ENCODE measurements around the gene TJP1. TPM values are rescaled to one million over a fixed set of nuclear protein-coding genes. Genes with fewer than 3 reads are reported as not detected.

Gene TJP1
- total and polyA plus RNA-seq, 9 of the 15 experiments (the other 6 are each of a cell fraction or from before 2014, with no cell fraction given): 9.1 to 39.3 (median 28.0) TPM

DNA sequence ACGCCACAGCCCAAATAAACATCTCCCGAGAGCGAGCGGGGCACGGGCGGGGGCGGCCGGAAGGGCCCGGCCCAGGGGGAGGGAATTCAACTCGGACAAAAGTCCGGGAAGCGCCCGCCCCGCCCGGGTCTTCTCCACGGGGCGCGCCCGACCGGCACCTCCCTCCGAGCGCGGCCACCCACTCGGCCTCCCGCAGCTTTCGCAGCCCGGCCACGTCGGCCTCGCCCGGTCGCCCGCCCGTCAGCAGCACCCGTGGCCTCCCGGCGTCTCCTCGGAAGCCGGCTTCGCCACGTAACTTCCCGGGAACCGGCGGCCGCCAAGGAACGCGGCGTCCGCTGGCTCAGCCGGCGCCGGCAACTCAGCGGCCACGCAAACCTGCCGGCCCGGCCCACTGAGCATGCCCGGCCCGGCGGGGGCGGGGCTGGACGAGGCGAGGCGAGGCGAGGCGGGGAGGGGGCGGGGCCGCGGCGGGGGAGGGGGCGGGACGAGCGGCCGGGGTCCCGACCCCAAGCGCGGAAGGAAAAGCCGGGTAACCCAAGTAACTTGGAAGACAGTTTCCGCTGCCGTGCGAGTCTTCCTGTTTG, at the start of gene TJP1 (continued):
- TF ChIP-seq, protein P1, sequence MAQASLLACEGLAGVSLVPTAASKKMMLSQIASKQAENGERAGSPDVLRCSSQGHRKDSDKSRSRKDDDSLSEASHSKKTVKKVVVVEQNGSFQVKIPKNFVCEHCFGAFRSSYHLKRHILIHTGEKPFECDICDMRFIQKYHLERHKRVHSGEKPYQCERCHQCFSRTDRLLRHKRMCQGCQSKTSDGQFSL (CRISPR knock-in tag; IDR thresholded peaks at IDR 0.05): no peak
- TF ChIP-seq, protein P1 (tag; IDR thresholded peaks at IDR 0.05): no peak
- TF ChIP-seq NRF1 (conservative IDR thresholded peaks at IDR 0.05 in 1 of 2, IDR thresholded peaks at IDR 0.05 in 1 of 2): peak; percentile 82 to 83
- TF ChIP-seq, protein P2, sequence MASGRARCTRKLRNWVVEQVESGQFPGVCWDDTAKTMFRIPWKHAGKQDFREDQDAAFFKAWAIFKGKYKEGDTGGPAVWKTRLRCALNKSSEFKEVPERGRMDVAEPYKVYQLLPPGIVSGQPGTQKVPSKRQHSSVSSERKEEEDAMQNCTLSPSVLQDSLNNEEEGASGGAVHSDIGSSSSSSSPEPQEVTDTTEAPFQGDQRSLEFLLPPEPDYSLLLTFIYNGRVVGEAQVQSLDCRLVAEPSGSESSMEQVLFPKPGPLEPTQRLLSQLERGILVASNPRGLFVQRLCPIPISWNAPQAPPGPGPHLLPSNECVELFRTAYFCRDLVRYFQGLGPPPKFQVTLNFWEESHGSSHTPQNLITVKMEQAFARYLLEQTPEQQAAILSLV (tag; IDR thresholded peaks at IDR 0.05): no peak
- TF ChIP-seq, protein P3, sequence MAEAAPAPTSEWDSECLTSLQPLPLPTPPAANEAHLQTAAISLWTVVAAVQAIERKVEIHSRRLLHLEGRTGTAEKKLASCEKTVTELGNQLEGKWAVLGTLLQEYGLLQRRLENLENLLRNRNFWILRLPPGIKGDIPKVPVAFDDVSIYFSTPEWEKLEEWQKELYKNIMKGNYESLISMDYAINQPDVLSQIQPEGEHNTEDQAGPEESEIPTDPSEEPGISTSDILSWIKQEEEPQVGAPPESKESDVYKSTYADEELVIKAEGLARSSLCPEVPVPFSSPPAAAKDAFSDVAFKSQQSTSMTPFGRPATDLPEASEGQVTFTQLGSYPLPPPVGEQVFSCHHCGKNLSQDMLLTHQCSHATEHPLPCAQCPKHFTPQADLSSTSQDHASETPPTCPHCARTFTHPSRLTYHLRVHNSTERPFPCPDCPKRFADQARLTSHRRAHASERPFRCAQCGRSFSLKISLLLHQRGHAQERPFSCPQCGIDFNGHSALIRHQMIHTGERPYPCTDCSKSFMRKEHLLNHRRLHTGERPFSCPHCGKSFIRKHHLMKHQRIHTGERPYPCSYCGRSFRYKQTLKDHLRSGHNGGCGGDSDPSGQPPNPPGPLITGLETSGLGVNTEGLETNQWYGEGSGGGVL (CRISPR knock-in tag; IDR thresholded peaks at IDR 0.05): no peak
- TF ChIP-seq ZNF444 (CRISPR knock-in tag; IDR thresholded peaks at IDR 0.05): no peak
- no peak for TF ChIP-seq ZZZ3 (IDR thresholded peaks at IDR 0.05)
- TF ChIP-seq ARHGAP35 (IDR thresholded peaks at IDR 0.05; ENCODE audit: partially characterized antibody): no peak
- TF ChIP-seq, protein P4, sequence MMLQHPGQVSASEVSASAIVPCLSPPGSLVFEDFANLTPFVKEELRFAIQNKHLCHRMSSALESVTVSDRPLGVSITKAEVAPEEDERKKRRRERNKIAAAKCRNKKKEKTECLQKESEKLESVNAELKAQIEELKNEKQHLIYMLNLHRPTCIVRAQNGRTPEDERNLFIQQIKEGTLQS (IDR thresholded peaks at IDR 0.05): no peak
- TF ChIP-seq, protein P4 (CRISPR knock-in tag; conservative IDR thresholded peaks at IDR 0.05): no peak
- TF ChIP-seq ESRRA (IDR thresholded peaks at IDR 0.05; ENCODE audit: borderline replicate concordance, low read depth): no peak
- no peak for TF ChIP-seq ZC3H4 (CRISPR knock-in tag; IDR thresholded peaks at IDR 0.05; ENCODE audit: borderline replicate concordance)
- TF ChIP-seq ZBTB1 (CRISPR knock-in tag; IDR thresholded peaks at IDR 0.05; ENCODE audit: borderline replicate concordance, low read depth): peak; percentile 15; the same call in 1 of the 2 replicates
- TF ChIP-seq EZH2 (IDR thresholded peaks at IDR 0.05; ENCODE audit: borderline replicate concordance, low read depth, low read length): no peak
- TF ChIP-seq ZNF431 (CRISPR knock-in tag; IDR thresholded peaks at IDR 0.05): no peak
- no peak for TF ChIP-seq NBN (IDR thresholded peaks at IDR 0.05; ENCODE audit: low read depth)
- TF ChIP-seq, protein P5, sequence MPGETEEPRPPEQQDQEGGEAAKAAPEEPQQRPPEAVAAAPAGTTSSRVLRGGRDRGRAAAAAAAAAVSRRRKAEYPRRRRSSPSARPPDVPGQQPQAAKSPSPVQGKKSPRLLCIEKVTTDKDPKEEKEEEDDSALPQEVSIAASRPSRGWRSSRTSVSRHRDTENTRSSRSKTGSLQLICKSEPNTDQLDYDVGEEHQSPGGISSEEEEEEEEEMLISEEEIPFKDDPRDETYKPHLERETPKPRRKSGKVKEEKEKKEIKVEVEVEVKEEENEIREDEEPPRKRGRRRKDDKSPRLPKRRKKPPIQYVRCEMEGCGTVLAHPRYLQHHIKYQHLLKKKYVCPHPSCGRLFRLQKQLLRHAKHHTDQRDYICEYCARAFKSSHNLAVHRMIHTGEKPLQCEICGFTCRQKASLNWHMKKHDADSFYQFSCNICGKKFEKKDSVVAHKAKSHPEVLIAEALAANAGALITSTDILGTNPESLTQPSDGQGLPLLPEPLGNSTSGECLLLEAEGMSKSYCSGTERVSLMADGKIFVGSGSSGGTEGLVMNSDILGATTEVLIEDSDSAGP (CRISPR knock-in tag; IDR thresholded peaks at IDR 0.05): no peak
- TF ChIP-seq, protein P6, sequence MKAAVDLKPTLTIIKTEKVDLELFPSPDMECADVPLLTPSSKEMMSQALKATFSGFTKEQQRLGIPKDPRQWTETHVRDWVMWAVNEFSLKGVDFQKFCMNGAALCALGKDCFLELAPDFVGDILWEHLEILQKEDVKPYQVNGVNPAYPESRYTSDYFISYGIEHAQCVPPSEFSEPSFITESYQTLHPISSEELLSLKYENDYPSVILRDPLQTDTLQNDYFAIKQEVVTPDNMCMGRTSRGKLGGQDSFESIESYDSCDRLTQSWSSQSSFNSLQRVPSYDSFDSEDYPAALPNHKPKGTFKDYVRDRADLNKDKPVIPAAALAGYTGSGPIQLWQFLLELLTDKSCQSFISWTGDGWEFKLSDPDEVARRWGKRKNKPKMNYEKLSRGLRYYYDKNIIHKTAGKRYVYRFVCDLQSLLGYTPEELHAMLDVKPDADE (conservative IDR thresholded peaks at IDR 0.05; ENCODE audit: control insufficient read depth, low read depth, low read length): 0 out of 2 replicates have a peak, but pooled peaks have one; percentile 12
- no peak for TF ChIP-seq NR4A1 (CRISPR knock-in tag; IDR thresholded peaks at IDR 0.05)
- no peak for TF ChIP-seq NR4A1 (tag; IDR thresholded peaks at IDR 0.05)
- no peak for TF ChIP-seq SIRT6 (IDR thresholded peaks at IDR 0.05; ENCODE audit: low read depth, low read length)
